ENCODE data around the gene LLGL2.

LLGL2 gene

DNA sequence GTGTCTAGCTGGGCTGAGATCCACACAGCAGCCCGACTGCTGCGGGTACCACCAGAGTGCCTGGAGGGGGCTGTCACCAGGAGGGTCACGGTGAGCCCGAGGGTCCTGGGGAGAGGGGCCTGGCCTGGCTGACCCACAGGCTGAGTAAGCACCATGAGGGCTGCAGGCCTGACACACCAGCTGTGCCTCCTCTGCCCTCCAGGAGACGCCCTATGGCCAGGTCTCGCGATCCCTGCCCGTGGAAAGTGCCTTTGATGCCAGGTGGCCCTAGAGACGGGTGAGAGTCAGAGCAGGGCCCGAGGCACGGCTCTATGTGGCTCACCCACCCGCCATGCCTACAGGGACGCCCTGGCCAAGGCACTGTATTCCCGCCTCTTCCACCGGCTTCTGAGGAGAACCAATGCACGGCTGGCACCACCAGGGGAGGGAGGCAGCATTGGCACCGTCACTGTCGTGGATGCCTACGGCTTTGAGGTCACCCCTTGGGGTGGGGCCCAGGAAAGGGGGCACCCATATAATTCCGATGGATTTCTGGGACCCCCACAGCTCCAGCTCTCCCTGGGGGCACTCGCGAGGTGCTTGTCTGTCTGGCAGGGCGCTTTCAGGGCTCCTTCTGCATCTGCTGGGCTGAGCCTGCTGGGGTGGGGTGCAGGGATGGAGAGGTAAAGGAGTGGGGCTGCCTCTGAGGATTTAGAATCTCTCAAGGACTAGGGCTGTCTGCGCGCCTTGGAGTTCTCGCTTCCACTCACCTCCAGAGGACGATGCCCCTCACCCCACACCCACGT lies 69.2 kb downstream of the LLGL2 start:
- H3K27me3 ChIP-seq (replicated peaks; ENCODE audit: insufficient read depth, low read length), result peaks cover 66% of the 10 kb centered on the region
- H3K27ac ChIP-seq (ENCODE audit: low read length), result no peak overlapping the region
- no peak for DNase-seq
- no peaks in the 10 kb centered on the region for H3K36me3 ChIP-seq (replicated peaks; ENCODE audit: insufficient read depth, low read length)
- no peak overlapping the region for H3K4me2 ChIP-seq (ENCODE audit: low read depth, low read length)
- no peaks in the 10 kb centered on the region for H3K79me2 ChIP-seq (ENCODE audit: low read length)
- H3K4me3 ChIP-seq (ENCODE audit: low read length), result no peak overlapping the region
- H4K20me1 ChIP-seq (ENCODE audit: insufficient read depth, low read length), result no peaks in the 10 kb centered on the region
- H2AFZ ChIP-seq (ENCODE audit: low read length), result no peak overlapping the region
- H3K9me3 ChIP-seq (replicated peaks; ENCODE audit: insufficient read depth, low read length), result no peaks in the 10 kb centered on the region
- H3F3A ChIP-seq (ENCODE audit: insufficient read depth, low read length), result no peaks in the 10 kb centered on the region
- TF ChIP-seq, protein P1, sequence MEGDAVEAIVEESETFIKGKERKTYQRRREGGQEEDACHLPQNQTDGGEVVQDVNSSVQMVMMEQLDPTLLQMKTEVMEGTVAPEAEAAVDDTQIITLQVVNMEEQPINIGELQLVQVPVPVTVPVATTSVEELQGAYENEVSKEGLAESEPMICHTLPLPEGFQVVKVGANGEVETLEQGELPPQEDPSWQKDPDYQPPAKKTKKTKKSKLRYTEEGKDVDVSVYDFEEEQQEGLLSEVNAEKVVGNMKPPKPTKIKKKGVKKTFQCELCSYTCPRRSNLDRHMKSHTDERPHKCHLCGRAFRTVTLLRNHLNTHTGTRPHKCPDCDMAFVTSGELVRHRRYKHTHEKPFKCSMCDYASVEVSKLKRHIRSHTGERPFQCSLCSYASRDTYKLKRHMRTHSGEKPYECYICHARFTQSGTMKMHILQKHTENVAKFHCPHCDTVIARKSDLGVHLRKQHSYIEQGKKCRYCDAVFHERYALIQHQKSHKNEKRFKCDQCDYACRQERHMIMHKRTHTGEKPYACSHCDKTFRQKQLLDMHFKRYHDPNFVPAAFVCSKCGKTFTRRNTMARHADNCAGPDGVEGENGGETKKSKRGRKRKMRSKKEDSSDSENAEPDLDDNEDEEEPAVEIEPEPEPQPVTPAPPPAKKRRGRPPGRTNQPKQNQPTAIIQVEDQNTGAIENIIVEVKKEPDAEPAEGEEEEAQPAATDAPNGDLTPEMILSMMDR (IDR thresholded peaks at IDR 0.05; ENCODE audit: low read length), result peak; percentile 27
- TF ChIP-seq EZH2 (optimal IDR thresholded peaks at IDR 0.05; ENCODE audit: low read depth, low read length), result no peak
- H3K4me1 ChIP-seq (ENCODE audit: low read length), result no peaks in the 10 kb centered on the region
- H3K9me2 ChIP-seq (replicated peaks; ENCODE audit: insufficient read depth, low read length), result no peaks in the 10 kb centered on the region
- H3K9ac ChIP-seq (ENCODE audit: low read length), result no peak overlapping the region

DNA sequence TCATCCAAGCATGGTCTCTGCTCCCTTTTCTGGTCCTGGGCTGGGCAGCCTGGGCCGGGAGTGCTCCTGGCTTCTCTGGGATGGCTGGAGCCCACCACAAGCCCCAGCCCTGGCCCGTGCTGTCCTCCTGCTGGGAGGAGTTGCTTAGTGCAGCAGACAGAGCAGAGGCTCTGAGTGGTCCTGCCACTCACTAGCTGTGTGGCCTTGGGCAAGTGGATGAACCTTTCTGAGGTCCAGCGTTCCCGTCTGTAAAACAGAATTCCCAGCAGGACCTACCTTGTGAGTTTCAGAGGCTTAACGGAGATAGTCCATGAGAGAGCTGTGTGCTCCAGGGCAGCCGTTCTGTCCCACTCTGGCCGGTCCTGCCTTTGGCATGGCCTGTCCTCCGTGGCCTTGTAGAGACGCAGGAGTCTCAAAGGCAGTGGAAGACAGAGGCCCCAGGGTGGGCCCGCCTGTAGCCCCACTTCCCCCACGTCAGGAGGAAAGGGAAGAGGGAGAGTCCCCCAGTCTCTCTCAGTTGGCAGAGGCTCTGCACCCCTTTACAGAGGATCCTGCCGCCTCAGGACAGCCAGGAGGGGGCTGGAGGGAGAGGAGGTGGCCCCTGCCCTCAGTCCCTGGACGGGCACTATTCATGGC lies 69.9 kb downstream of the LLGL2 start:
- no peaks in the 10 kb centered on the region for H3K9me2 ChIP-seq (replicated peaks; ENCODE audit: insufficient read depth, low read length)
- H2AFZ ChIP-seq (ENCODE audit: low read length), result no peak overlapping the region
- no peaks in the 10 kb centered on the region for H4K20me1 ChIP-seq (ENCODE audit: insufficient read depth, low read length)
- no peak overlapping the region for H3K27ac ChIP-seq (ENCODE audit: low read length)
- H3K9me3 ChIP-seq (replicated peaks; ENCODE audit: insufficient read depth, low read length), result no peaks in the 10 kb centered on the region
- no peaks in the 10 kb centered on the region for H3F3A ChIP-seq (ENCODE audit: insufficient read depth, low read length)
- no peaks in the 10 kb centered on the region for H3K4me1 ChIP-seq (ENCODE audit: low read length)
- peaks cover 61% of the 10 kb centered on the region for H3K27me3 ChIP-seq (replicated peaks; ENCODE audit: insufficient read depth, low read length)
- H3K9ac ChIP-seq (ENCODE audit: low read length), result no peak overlapping the region
- TF ChIP-seq EZH2 (optimal IDR thresholded peaks at IDR 0.05; ENCODE audit: low read depth, low read length), result no peak
- no peak for TF ChIP-seq EZH2phosphoT487 (IDR thresholded peaks at IDR 0.05; ENCODE audit: low read length)
- no peaks in the 10 kb centered on the region for H3K79me2 ChIP-seq (ENCODE audit: low read length)
- H3K36me3 ChIP-seq (replicated peaks; ENCODE audit: insufficient read depth, low read length), result no peaks in the 10 kb centered on the region
- DNase-seq, result no peak
- H3K4me2 ChIP-seq (ENCODE audit: low read depth, low read length), result no peak overlapping the region
- H3K4me3 ChIP-seq (ENCODE audit: low read length), result no peak overlapping the region

DNA sequence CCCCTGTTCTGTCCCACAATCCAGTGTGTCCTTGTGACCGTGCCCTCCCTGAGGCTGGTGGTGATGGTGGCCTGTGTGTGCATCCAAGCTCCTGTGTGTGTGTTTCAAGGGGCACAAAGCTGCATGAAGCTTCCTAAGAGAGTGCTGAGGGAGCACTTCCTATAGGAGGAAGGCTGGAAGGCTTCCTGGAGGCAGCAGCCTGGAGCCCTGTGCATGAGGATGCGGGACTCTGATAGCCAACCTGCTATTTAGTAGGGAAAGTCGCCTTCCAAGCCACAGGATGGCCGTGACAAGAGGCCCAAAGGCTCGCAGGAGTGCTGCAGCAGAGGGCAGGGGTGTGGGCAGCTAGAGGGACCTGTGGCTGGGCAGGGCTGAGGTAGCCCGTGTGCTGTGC lies 70.4 kb downstream of the LLGL2 start:
- Histone ChIP-seq H3F3A (ENCODE audit: insufficient read depth, low read length) (no peaks in the 10 kb centered on the region), H3K36me3 (replicated peaks; ENCODE audit: insufficient read depth, low read length) (no peaks in the 10 kb centered on the region), H3K9me2 (replicated peaks; ENCODE audit: insufficient read depth, low read length) (no peaks in the 10 kb centered on the region), H3K27me3 (replicated peaks; ENCODE audit: insufficient read depth, low read length) (peaks cover 57% of the 10 kb centered on the region), H4K20me1 (ENCODE audit: insufficient read depth, low read length) (no peaks in the 10 kb centered on the region), H3K4me1 (ENCODE audit: low read length) (no peaks in the 10 kb centered on the region), H3K9me3 (replicated peaks; ENCODE audit: insufficient read depth, low read length) (no peaks in the 10 kb centered on the region), H3K4me2 (ENCODE audit: low read depth, low read length) (no peak overlapping the region), H3K27ac (ENCODE audit: low read length) (no peak overlapping the region), H2AFZ (ENCODE audit: low read length) (no peak overlapping the region), H3K79me2 (ENCODE audit: low read length) (no peaks in the 10 kb centered on the region), H3K4me3 (ENCODE audit: low read length) (no peak overlapping the region), H3K9ac (ENCODE audit: low read length) (no peak overlapping the region)
- no peak for TF ChIP-seq EZH2 (optimal IDR thresholded peaks at IDR 0.05; ENCODE audit: low read depth, low read length)
- TF ChIP-seq EZH2phosphoT487 (IDR thresholded peaks at IDR 0.05; ENCODE audit: low read length), result no peak
- TF ChIP-seq, protein P1 (IDR thresholded peaks at IDR 0.05; ENCODE audit: low read length), result no peak
- no peak for DNase-seq

Measured in MM.1S (cell line).